Endothelial cell of umbilical vein (primary cell): ENCODE measurements around the gene RIOX2.

Experiments used
- CTCF ChIP-seq, 2 donors: IDR thresholded peaks; 1 replicate in 1 of 2; 2 replicates in 1 of 2; pipeline ENCODE4 v1.5.1; 2011; ENCODE audit warnings: low read length in 2 of 2, mild to moderate bottlenecking in 2 of 2, moderate library complexity in 2 of 2, control low read depth in 1 of 2, inconsistent platforms in 1 of 2, low read depth in 1 of 2; ENCODE audit not compliant: insufficient read depth in 1 of 2; ENCODE audit errors: extremely low read depth in 1 of 2
- EZH2 ChIP-seq: IDR thresholded peaks from 2 replicates; pipeline ENCODE4 v1.6.1; 2012; ENCODE audit warnings: borderline replicate concordance, low read depth, mild to moderate bottlenecking, moderate library complexity, low read length, inconsistent platforms; ENCODE audit not compliant: severe bottlenecking
- FOS ChIP-seq: IDR thresholded peaks from 2 replicates; pipeline ENCODE4 v1.6.1; 2011; ENCODE audit warnings: mild to moderate bottlenecking, low read length, moderate library complexity, borderline replicate concordance; ENCODE audit not compliant: insufficient read depth
- GATA2 ChIP-seq: IDR thresholded peaks from 2 replicates; pipeline ENCODE4 v1.7.0; 2011; ENCODE audit warnings: low read depth, mild to moderate bottlenecking, moderate library complexity, mixed read lengths, low read length; ENCODE audit not compliant: insufficient read length, insufficient read depth
- JUN ChIP-seq: IDR thresholded peaks from 2 replicates; pipeline ENCODE4 v1.6.1; 2011; ENCODE audit warnings: borderline replicate concordance, low read depth; ENCODE audit not compliant: insufficient read length, insufficient read depth
- MAX ChIP-seq: IDR thresholded peaks from 2 replicates; pipeline ENCODE4 v1.6.1; 2011; ENCODE audit not compliant: insufficient read depth, insufficient read length
- MYC ChIP-seq: IDR thresholded peaks from one replicate; pipeline ENCODE4 v1.6.1; 2011; ENCODE audit warnings: mild to moderate bottlenecking, low read depth, low read length
- POLR2A ChIP-seq: IDR thresholded peaks from 2 replicates; pipeline ENCODE4 v1.6.1; 2012; ENCODE audit warnings: low read depth, mild to moderate bottlenecking, control low read depth, low read length
- POLR2AphosphoS5 ChIP-seq: IDR thresholded peaks from 2 replicates; pipeline ENCODE4 v1.6.1; 2012; ENCODE audit warnings: low read depth, mild to moderate bottlenecking, control low read depth, low read length, moderate library complexity; ENCODE audit not compliant: insufficient read depth

- TF ChIP-seq CTCF (IDR thresholded peaks at IDR 0.05; ENCODE audit: extremely low read depth in 1 of 2, insufficient read depth in 1 of 2, low read depth in 1 of 2, low read length in 2 of 2) (no peak), EZH2 (no peak), JUN (no peak), MYC (no peak), POLR2A (no peak), MAX (no peak), POLR2AphosphoS5 (no peak), GATA2 (no peak), FOS (no peak)
Measured at GRCh38 chr3:97930018-97930417, 42.2 kb downstream of the RIOX2 start.
